H9 (cell line): ENCODE results near the gene SCD5. TPM values are rescaled to one million over a fixed set of nuclear protein-coding genes. Genes with fewer than 3 reads are reported as not detected.

Experiments used
- DNase-seq: peaks from one replicate; pipeline ENCODE4 v3.0.0-alpha.2; 2017
- H2AFZ ChIP-seq: one replicate; pipeline ENCODE4 v1.6.1; 2013; ENCODE audit warnings: mild to moderate bottlenecking, low read length, control low read depth, moderate library complexity
- H2AK5ac ChIP-seq: 2 replicates; pipeline ENCODE4 v1.6.1; 2013; ENCODE audit warnings: low read length, control low read depth, mixed read lengths; ENCODE audit not compliant: insufficient read length
- H2BK120ac ChIP-seq: one replicate; pipeline ENCODE4 v1.6.1; 2013; ENCODE audit warnings: low read depth, mild to moderate bottlenecking, low read length, control low read depth, inconsistent platforms; ENCODE audit not compliant: poor library complexity, severe bottlenecking
- H2BK12ac ChIP-seq: 2 replicates; pipeline ENCODE4 v1.6.1; 2013; ENCODE audit warnings: low read length, control low read depth, mixed read lengths, low read depth; ENCODE audit not compliant: insufficient read length
- H2BK15ac ChIP-seq: 2 replicates; pipeline ENCODE4 v1.6.1; 2013; ENCODE audit warnings: low read depth, low read length, control low read depth
- H2BK20ac ChIP-seq: one replicate; pipeline ENCODE4 v1.6.1; 2013; ENCODE audit warnings: low read depth, mild to moderate bottlenecking, low read length, control low read depth, inconsistent platforms; ENCODE audit not compliant: poor library complexity, severe bottlenecking
- H2BK5ac ChIP-seq: 2 replicates; pipeline ENCODE4 v1.6.1; 2013; ENCODE audit warnings: low read length, control low read depth, mixed read lengths; ENCODE audit not compliant: insufficient read length
- H3K14ac ChIP-seq: 2 replicates; pipeline ENCODE4 v1.6.1; 2013; ENCODE audit warnings: low read length, control low read depth; ENCODE audit not compliant: insufficient read depth
- H3K18ac ChIP-seq: 2 replicates; pipeline ENCODE4 v1.6.1; 2013; ENCODE audit warnings: low read depth, mild to moderate bottlenecking, mixed read lengths, low read length, control low read depth; ENCODE audit not compliant: insufficient read length
- H3K23ac ChIP-seq: 2 replicates; pipeline ENCODE4 v1.6.1; 2013; ENCODE audit warnings: low read length, control low read depth, mixed read lengths, low read depth; ENCODE audit not compliant: insufficient read length
- H3K23me2 ChIP-seq: 2 replicates; pipeline ENCODE4 v1.6.1; 2013; ENCODE audit warnings: low read depth, mild to moderate bottlenecking, mixed read lengths, low read length, control low read depth; ENCODE audit not compliant: insufficient read length, poor library complexity, severe bottlenecking
- H3K27ac ChIP-seq: 2 replicates; pipeline ENCODE4 v1.5.1; 2013; ENCODE audit warnings: low read length, control low read depth, mixed read lengths, low read depth; ENCODE audit not compliant: insufficient read length
- H3K27me3 ChIP-seq: 2 replicates; pipeline ENCODE4 v1.6.1; 2013; ENCODE audit warnings: low read length, control low read depth, inconsistent platforms; ENCODE audit not compliant: insufficient read depth
- H3K4ac ChIP-seq: 2 replicates; pipeline ENCODE4 v1.6.1; 2013; ENCODE audit warnings: low read depth, mild to moderate bottlenecking, control low read depth, inconsistent platforms, low read length, moderate library complexity
- H3K4me1 ChIP-seq: 2 replicates; pipeline ENCODE4 v1.6.1; 2013; ENCODE audit warnings: low read length, control low read depth, inconsistent platforms; ENCODE audit not compliant: insufficient read depth
- H3K4me2 ChIP-seq: 2 replicates; pipeline ENCODE4 v1.6.1; 2013; ENCODE audit warnings: low read length, control low read depth, mixed read lengths; ENCODE audit not compliant: insufficient read length, insufficient read depth
- H3K56ac ChIP-seq: 2 replicates; pipeline ENCODE4 v1.6.1; 2013; ENCODE audit warnings: low read depth, mild to moderate bottlenecking, mixed read lengths, low read length, control low read depth; ENCODE audit not compliant: insufficient read length
- H3K79me1 ChIP-seq: 2 replicates; pipeline ENCODE4 v1.6.1; 2013; ENCODE audit warnings: low read depth, mild to moderate bottlenecking, moderate library complexity, low read length, control low read depth, inconsistent platforms; ENCODE audit not compliant: insufficient read depth, poor library complexity, severe bottlenecking
- H3K79me2 ChIP-seq: 2 replicates; pipeline ENCODE4 v1.6.1; 2013; ENCODE audit warnings: low read length, control low read depth, inconsistent platforms; ENCODE audit not compliant: insufficient read depth
- H3K9ac ChIP-seq: 2 replicates; pipeline ENCODE4 v1.6.1; 2013; ENCODE audit warnings: low read length, control low read depth, mixed read lengths; ENCODE audit not compliant: insufficient read length; ENCODE audit errors: extremely low read depth
- H3K9me3 ChIP-seq: one replicate; pipeline ENCODE4 v1.6.1; 2013; ENCODE audit warnings: low read depth, low read length, inconsistent platforms; ENCODE audit not compliant: control insufficient read depth
- H3T11ph ChIP-seq: one replicate; pipeline ENCODE4 v1.6.1; 2013; ENCODE audit warnings: mild to moderate bottlenecking, low read length, control low read depth, inconsistent platforms
- H4K20me1 ChIP-seq: one replicate; pipeline ENCODE4 v1.6.1; 2013; ENCODE audit not compliant: control insufficient read depth, insufficient read length, insufficient read depth
- H4K5ac ChIP-seq: 2 replicates; pipeline ENCODE4 v1.6.1; 2013; ENCODE audit warnings: low read depth, mild to moderate bottlenecking, mixed read lengths, low read length, control low read depth; ENCODE audit not compliant: insufficient read length
- H4K8ac ChIP-seq: replicated peaks from 2 replicates; pipeline ENCODE4 v1.6.1; 2013; ENCODE audit warnings: low read length, control low read depth, mixed read lengths, low read depth; ENCODE audit not compliant: insufficient read length
- H4K91ac ChIP-seq: 2 replicates; pipeline ENCODE4 v1.6.1; 2013; ENCODE audit warnings: low read depth, mild to moderate bottlenecking, moderate library complexity, mixed read lengths, low read length, control low read depth; ENCODE audit not compliant: insufficient read length
- H3K27ac Mint-ChIP-seq, 3 experiments: 2 replicates in 2 of 3; 3 replicates in 1 of 3; pipeline ENCODE4 v1.8.0; 2020 to 2021; ENCODE audit warnings: mixed read lengths in 3 of 3, mild to moderate bottlenecking in 1 of 3, moderate library complexity in 1 of 3
- H3K27me3 Mint-ChIP-seq: 2 replicates; pipeline ENCODE4 v1.8.0; 2021; ENCODE audit warnings: low read depth, mild to moderate bottlenecking, moderate library complexity, mixed read lengths
- H3K36me3 Mint-ChIP-seq, 3 experiments: 2 replicates in 2 of 3; 3 replicates in 1 of 3; pipeline ENCODE4 v1.8.0; 2020 to 2021; ENCODE audit warnings: low read depth in 3 of 3, mixed read lengths in 3 of 3; ENCODE audit not compliant: insufficient read depth in 1 of 3
- H3K4me1 Mint-ChIP-seq, 2 experiments: 2 replicates each; pipeline ENCODE4 v1.8.0; 2020; ENCODE audit warnings: mixed read lengths in 2 of 2
- H3K4me3 Mint-ChIP-seq, 2 experiments: 2 replicates in 1 of 2; 3 replicates in 1 of 2; pipeline ENCODE4 v1.8.0; 2020 to 2021; ENCODE audit warnings: mild to moderate bottlenecking in 2 of 2, mixed read lengths in 2 of 2, moderate library complexity in 1 of 2
- H3K9me3 Mint-ChIP-seq, 2 experiments: 2 replicates in 1 of 2; 3 replicates in 1 of 2; pipeline ENCODE4 v1.8.0; 2020; ENCODE audit warnings: mild to moderate bottlenecking in 2 of 2, mixed read lengths in 2 of 2, moderate library complexity in 1 of 2
- CTCF ChIP-seq: fragments of 200-600 bp; sonication (generic); conservative IDR thresholded peaks from 3 replicates; pipeline ENCODE4 v1.8.0; 2021; ENCODE audit warnings: antibody characterized with exemption, mild to moderate bottlenecking
- WGBS: extraction: QIAGEN DNeasy Blood & Tissue Kit; methylation state at CpG from one replicate; pipeline ENCODE4 v1.1.7; 2013; ENCODE audit warnings: missing lambda C conversion rate, low lambda C conversion rate, mixed read lengths; ENCODE audit not compliant: insufficient read length; ENCODE audit errors: extremely low coverage; 5-methylcytosine and 5-hydroxymethylcytosine counted together
- total RNA-seq: library from RNA; stranded (reverse); gene quantifications from 2 replicates; pipeline ENCODE4 v1.2.1, GENCODE V29; 2021

The SCD5 gene
- total RNA-seq, 1 experiment from 2014 or later, result 0.68 TPM

DNA sequence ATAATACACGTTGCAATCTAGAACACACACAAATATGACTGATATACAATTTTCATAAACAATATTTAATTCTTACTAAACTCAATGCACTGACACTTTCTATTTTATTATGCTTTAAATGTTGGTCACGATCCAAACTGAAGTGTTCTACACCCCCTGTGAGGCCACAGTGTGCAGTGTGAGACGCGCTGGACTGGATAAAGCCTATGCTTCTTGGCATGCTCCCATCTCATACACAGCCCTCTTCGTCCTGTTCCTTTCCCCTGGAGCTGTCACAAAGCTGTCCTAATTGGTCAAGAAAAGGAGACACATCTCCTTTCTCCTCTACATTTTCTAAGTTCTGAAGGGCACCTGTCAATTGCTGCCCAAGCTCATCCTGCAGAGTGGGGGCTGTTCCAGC, 72.0 kb downstream of the SCD5 start:
- no peak overlapping the region for H3T11ph ChIP-seq
- Mint-ChIP-seq H3K4me3 (no peak overlapping the region), H3K4me1 (peaks cover 0 to 4% of the 10 kb centered on the region in 2 experiments; a peak in 1 of 4 replicates), H3K27me3 (no peaks in the 10 kb centered on the region; the same call in 1 of the 2 replicates), H3K36me3 (no peaks in the 10 kb centered on the region), H3K9me3 (peaks cover 0 to 2% of the 10 kb centered on the region in 2 experiments; a peak in 1 of 5 replicates), H3K27ac (no peak overlapping the region)
- no peak for TF ChIP-seq CTCF
- no peak overlapping the region for H2BK12ac ChIP-seq
- no peak overlapping the region for H2AK5ac ChIP-seq
- H2AFZ ChIP-seq, result no peak overlapping the region
- no peak overlapping the region for H3K4ac ChIP-seq
- H3K79me1 ChIP-seq, result no peaks in the 10 kb centered on the region
- H3K27ac ChIP-seq, result no peak overlapping the region
- no peak overlapping the region for H2BK120ac ChIP-seq
- H2BK5ac ChIP-seq, result no peak overlapping the region
- no peak overlapping the region for H3K9ac ChIP-seq
- no peaks in the 10 kb centered on the region for H3K27me3 ChIP-seq
- H4K91ac ChIP-seq, result no peak overlapping the region
- no peak overlapping the region for H4K8ac ChIP-seq
- H4K20me1 ChIP-seq, result no peaks in the 10 kb centered on the region
- no peaks in the 10 kb centered on the region for H3K9me3 ChIP-seq
- no peak overlapping the region for H3K23ac ChIP-seq
- H3K79me2 ChIP-seq, result no peaks in the 10 kb centered on the region
- no peak overlapping the region for H3K14ac ChIP-seq
- no peaks in the 10 kb centered on the region for H3K23me2 ChIP-seq
- H3K56ac ChIP-seq, result no peak overlapping the region
- no peaks in the 10 kb centered on the region for H3K4me1 ChIP-seq
- WGBS, result no CpG with 5 or more reads among the region's 5 CpGs
- no peak overlapping the region for H3K4me2 ChIP-seq
- H3K18ac ChIP-seq, result no peak overlapping the region
- H2BK15ac ChIP-seq, result no peak overlapping the region
- H4K5ac ChIP-seq, result no peak overlapping the region
- DNase-seq, result no peak
- no peak overlapping the region for H2BK20ac ChIP-seq
